RWPE2 (cell line): ENCODE measurements around the gene ADAMTS17.
A peak's percentile ranks its signal among the peaks of the same experiment; 100 is the strongest.

Source experiments
- ATAC-seq: fragments of 200-7000 bp; cut with Tn5 transposase; 3 replicates; pipeline ENCODE4 v1.9.1; 2021; ENCODE audit warnings: low read depth
- DNase-seq: peaks from one replicate; pipeline ENCODE4 v3.0.0-alpha.2; 2020; ENCODE audit warnings: low spot score
- H3K27ac ChIP-seq: fragments of 450-650 bp; 2 replicates; pipeline ENCODE4 v1.5.1; 2017; ENCODE audit warnings: mild to moderate bottlenecking; ENCODE audit not compliant: poor library complexity, severe bottlenecking
- H3K27me3 ChIP-seq: fragments of 250-450 bp; sonication (Bioruptor Pico); 2 replicates; pipeline ENCODE4 v1.5.1; 2021; ENCODE audit warnings: mild to moderate bottlenecking, moderate library complexity; ENCODE audit not compliant: insufficient read depth, poor library complexity, severe bottlenecking
- H3K36me3 ChIP-seq: fragments of 250-450 bp; sonication (Bioruptor Pico); 2 replicates; pipeline ENCODE4 v1.5.1; 2020; ENCODE audit warnings: low read depth, mild to moderate bottlenecking, moderate library complexity
- H3K4me1 ChIP-seq: fragments of 250-450 bp; sonication (Bioruptor Pico); 2 replicates; pipeline ENCODE4 v1.5.1; 2021; ENCODE audit warnings: mild to moderate bottlenecking, moderate library complexity; ENCODE audit not compliant: insufficient read depth, poor library complexity, severe bottlenecking
- H3K4me3 ChIP-seq: fragments of 250-450 bp; sonication (Bioruptor Pico); 2 replicates; pipeline ENCODE4 v1.5.1; 2021; ENCODE audit warnings: mild to moderate bottlenecking, moderate library complexity; ENCODE audit not compliant: severe bottlenecking
- H3K9me3 ChIP-seq: fragments of 250-450 bp; sonication (Bioruptor Pico); 2 replicates; pipeline ENCODE4 v1.5.1; 2021; ENCODE audit warnings: mild to moderate bottlenecking, moderate library complexity; ENCODE audit not compliant: severe bottlenecking
- TF ChIP-seq, protein P1 (sequence below): fragments of 450-650 bp; IDR thresholded peaks from one replicate; pipeline ENCODE4 v1.5.1; 2017; ENCODE audit warnings: mild to moderate bottlenecking, moderate library complexity; ENCODE audit not compliant: poor library complexity, severe bottlenecking

ADAMTS17 gene

GRCh38 chr15:100108846-100109245 is 232.9 kb downstream of the ADAMTS17 start:
- Histone ChIP-seq H3K4me1 (peaks cover 16% of the 10 kb centered on the region), H3K27ac (no peak overlapping the region), H3K9me3 (no peaks in the 10 kb centered on the region), H3K27me3 (no peaks in the 10 kb centered on the region), H3K36me3 (no peaks in the 10 kb centered on the region), H3K4me3 (no peak overlapping the region)
- TF ChIP-seq, protein P1, sequence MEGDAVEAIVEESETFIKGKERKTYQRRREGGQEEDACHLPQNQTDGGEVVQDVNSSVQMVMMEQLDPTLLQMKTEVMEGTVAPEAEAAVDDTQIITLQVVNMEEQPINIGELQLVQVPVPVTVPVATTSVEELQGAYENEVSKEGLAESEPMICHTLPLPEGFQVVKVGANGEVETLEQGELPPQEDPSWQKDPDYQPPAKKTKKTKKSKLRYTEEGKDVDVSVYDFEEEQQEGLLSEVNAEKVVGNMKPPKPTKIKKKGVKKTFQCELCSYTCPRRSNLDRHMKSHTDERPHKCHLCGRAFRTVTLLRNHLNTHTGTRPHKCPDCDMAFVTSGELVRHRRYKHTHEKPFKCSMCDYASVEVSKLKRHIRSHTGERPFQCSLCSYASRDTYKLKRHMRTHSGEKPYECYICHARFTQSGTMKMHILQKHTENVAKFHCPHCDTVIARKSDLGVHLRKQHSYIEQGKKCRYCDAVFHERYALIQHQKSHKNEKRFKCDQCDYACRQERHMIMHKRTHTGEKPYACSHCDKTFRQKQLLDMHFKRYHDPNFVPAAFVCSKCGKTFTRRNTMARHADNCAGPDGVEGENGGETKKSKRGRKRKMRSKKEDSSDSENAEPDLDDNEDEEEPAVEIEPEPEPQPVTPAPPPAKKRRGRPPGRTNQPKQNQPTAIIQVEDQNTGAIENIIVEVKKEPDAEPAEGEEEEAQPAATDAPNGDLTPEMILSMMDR = no peak
- no peak for ATAC-seq
- peak; percentile 63 for DNase-seq

DNA sequence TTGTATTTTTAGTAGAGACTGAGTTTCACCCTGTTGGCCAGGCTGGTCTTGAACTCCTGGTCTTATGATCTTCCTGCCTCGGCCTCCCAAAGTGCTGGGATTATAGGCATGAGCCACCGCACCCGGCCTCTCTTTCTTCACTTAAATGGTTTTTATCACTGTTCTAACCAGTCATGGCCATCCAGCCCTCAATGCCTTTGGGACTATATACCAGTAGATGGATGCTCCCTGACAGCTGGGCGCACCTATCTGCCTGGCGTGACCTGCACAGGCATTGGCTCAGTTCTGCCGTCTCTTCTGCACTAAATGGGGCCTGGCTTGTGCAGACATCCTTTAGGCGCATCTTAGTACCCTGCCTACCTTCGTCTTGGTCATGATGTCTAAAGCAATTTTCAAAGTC is 233.4 kb downstream of the ADAMTS17 start:
- Histone ChIP-seq H3K36me3 (no peaks in the 10 kb centered on the region), H3K27me3 (no peaks in the 10 kb centered on the region), H3K4me1 (peaks cover 16% of the 10 kb centered on the region), H3K9me3 (no peaks in the 10 kb centered on the region), H3K27ac (no peak overlapping the region), H3K4me3 (no peak overlapping the region)
- peak; percentile 41 for DNase-seq
- ATAC-seq = no peak
- TF ChIP-seq, protein P1 = no peak

DNA sequence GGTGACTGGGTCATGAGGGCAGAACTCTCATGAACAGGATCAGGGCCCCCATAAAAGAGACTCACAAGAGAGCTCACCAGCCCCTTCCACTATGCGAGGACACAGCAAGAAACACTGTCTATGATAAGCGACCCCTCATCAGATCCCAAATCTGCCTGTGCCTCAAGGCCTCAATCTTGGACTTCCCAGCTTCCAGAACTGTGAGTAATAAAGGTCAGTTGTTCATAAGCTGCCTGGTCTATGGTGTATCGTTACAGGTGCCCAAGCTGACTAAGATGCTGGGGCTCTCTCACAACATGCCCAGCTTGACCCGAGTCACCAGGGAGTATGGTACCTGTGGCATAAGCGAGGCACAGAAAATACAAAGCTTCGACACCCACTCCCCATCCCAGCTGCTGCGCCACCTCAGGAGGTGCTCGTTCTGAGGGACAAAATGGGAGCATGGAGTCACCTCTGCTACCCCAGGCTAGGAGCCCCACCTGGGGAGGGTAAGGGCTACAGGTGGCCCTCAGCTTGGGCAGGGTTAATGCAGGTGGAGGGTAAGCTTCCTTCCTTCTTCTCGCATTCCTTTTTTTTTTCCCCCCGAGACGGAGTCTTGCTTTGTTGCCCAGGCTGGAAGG is 234.1 kb downstream of the ADAMTS17 start:
- Histone ChIP-seq H3K36me3 (no peaks in the 10 kb centered on the region), H3K27ac (no peak overlapping the region), H3K4me3 (no peak overlapping the region), H3K4me1 (peaks cover 16% of the 10 kb centered on the region), H3K27me3 (no peaks in the 10 kb centered on the region), H3K9me3 (no peaks in the 10 kb centered on the region)
- TF ChIP-seq, protein P1 = no peak
- ATAC-seq = no peak
- peak; percentile 51 for DNase-seq

GRCh38 chr15:100107151-100107550 is 234.6 kb downstream of the ADAMTS17 start:
- Histone ChIP-seq H3K36me3 (no peaks in the 10 kb centered on the region), H3K27ac (no peak overlapping the region), H3K27me3 (no peaks in the 10 kb centered on the region), H3K4me3 (no peak overlapping the region), H3K4me1 (peaks cover 16% of the 10 kb centered on the region), H3K9me3 (no peaks in the 10 kb centered on the region)
- no peak for ATAC-seq
- TF ChIP-seq, protein P1 = no peak
- DNase-seq = peak; percentile 43

DNA sequence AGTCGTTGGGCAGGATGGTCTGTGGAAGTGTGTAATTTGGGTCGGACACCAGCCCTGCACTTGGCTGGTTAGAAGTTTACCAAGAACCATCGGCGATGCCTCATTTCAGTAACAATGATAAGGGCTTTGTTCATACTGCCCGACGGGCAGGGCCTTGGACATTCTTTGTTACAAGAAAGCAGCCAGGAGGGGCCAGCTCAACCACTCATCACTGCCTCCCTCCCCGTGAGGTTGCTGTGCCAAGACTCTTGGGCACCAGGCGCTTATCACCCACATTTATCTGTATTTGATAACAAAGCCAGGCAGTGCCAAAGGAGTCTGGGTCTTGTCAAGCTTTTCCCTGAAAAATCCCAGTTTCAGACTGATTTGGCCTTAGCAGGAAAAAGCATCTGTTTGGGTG is 235.0 kb downstream of the ADAMTS17 start:
- Histone ChIP-seq H3K27me3 (no peaks in the 10 kb centered on the region), H3K36me3 (no peaks in the 10 kb centered on the region), H3K27ac (no peak overlapping the region), H3K4me1 (peaks cover 14% of the 10 kb centered on the region), H3K4me3 (no peak overlapping the region), H3K9me3 (no peaks in the 10 kb centered on the region)
- TF ChIP-seq, protein P1 = no peak
- ATAC-seq (no peak), DNase-seq (peak; percentile 33)
